Activated naive CD8-positive, alpha-beta T cell treated with anti-CD3 and anti-CD28 coated beads for 36 hours (primary cell): Measurements from ENCODE around the gene PLA2G12B. TPM values are rescaled to one million over a fixed set of nuclear protein-coding genes. Genes with fewer than 3 reads are reported as not detected.
"Not testable (repeated sequence)": the region's sequence is repeated elsewhere in the genome, so short reads cannot be mapped to it uniquely, and the experiment has no call there.

Experiments used
- DNase-seq: peaks from one replicate; pipeline ENCODE4 v3.0.0; 2021
- H3K27ac Mint-ChIP-seq: one replicate; pipeline ENCODE4 v1.8.0; 2022; ENCODE audit warnings: mild to moderate bottlenecking, moderate library complexity, mixed read lengths
- H3K27me3 Mint-ChIP-seq: one replicate; pipeline ENCODE4 v1.8.0; 2022; ENCODE audit warnings: mild to moderate bottlenecking, mixed read lengths
- H3K36me3 Mint-ChIP-seq: one replicate; pipeline ENCODE4 v1.8.0; 2021; ENCODE audit warnings: mild to moderate bottlenecking, mixed read lengths
- H3K4me1 Mint-ChIP-seq: one replicate; pipeline ENCODE4 v1.8.0; 2021; ENCODE audit warnings: mixed read lengths
- H3K4me3 Mint-ChIP-seq: one replicate; pipeline ENCODE4 v1.8.0; 2022; ENCODE audit warnings: mild to moderate bottlenecking, moderate library complexity, mixed read lengths
- H3K9me3 Mint-ChIP-seq: one replicate; pipeline ENCODE4 v1.8.0; 2022; ENCODE audit warnings: mixed read lengths
- total RNA-seq, 2 experiments: library from RNA; stranded (reverse); gene quantifications; one replicate each; pipeline ENCODE4 v1.2.3, GENCODE V29; 2021

PLA2G12B gene
- total RNA-seq, 2 experiments from 2014 or later = not detected

DNA sequence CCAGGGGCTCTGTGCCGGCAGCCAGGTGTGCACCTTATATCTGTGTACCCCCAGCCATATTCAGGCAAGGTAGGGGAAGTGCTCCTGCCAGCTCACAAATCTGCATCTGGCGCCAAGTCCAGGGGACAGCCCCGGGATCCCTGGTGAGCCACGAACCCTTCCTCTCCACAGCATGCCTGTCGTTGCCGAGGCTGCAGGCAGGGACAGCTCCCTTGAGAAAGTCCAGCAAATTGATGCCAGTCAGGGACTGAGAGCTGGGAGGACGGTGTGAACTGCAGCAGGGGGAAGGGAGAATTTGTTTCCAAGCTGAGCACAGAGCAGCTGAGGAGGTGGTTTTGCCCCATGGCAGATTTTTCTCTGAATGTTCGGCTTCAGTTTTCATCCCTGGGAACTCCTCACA, 919 bp downstream of the PLA2G12B start:
- H3K4me3 Mint-ChIP-seq = no peak overlapping the region

GRCh38 chr10:72952642-72953158, 1.9 kb downstream of the PLA2G12B start:
- Mint-ChIP-seq H3K27ac (no peak overlapping the region), H3K36me3 (no peaks in the 10 kb centered on the region), H3K27me3 (peaks cover 10% of the 10 kb centered on the region), H3K4me3 (no peak overlapping the region), H3K4me1 (no peaks in the 10 kb centered on the region), H3K9me3 (no peaks in the 10 kb centered on the region)
- no peak for DNase-seq

More for the DNA sequence above, 919 bp downstream of the PLA2G12B start:
- no peak for DNase-seq
- Mint-ChIP-seq H3K27me3 (peaks cover 9% of the 10 kb centered on the region), H3K36me3 (no peaks in the 10 kb centered on the region), H3K9me3 (no peaks in the 10 kb centered on the region), H3K4me1 (no peaks in the 10 kb centered on the region), H3K27ac (no peak overlapping the region)

GRCh38 chr10:72952189-72952588, 2.4 kb downstream of the PLA2G12B start:
- DNase-seq = no peak
- H3K4me3 Mint-ChIP-seq = no peak overlapping the region
- H3K27me3 Mint-ChIP-seq = peaks cover 15% of the 10 kb centered on the region
- H3K4me1 Mint-ChIP-seq = no peaks in the 10 kb centered on the region
- no peaks in the 10 kb centered on the region for H3K36me3 Mint-ChIP-seq
- H3K27ac Mint-ChIP-seq = no peak overlapping the region
- H3K9me3 Mint-ChIP-seq = no peaks in the 10 kb centered on the region

DNA sequence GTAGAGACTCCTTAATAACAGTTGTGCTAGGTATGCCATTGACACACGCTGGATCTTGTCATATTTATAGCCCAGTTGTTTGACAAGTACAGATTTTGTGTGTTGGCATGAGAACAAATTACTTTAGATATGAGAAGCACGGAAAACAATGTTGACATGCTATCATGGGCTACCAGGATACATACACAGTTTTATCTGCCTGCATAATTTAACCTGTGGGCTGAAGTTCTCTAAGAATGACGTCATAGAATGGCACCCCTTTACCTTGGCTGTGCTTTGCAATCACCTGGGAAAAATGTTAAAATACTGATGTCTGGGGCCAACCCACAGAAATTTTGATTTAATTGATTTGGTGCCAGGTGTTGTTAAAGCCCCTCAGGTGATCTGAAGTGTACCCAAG, 2.8 kb downstream of the PLA2G12B start:
- Mint-ChIP-seq H3K4me3 (no peak overlapping the region), H3K36me3 (no peaks in the 10 kb centered on the region), H3K27ac (no peak overlapping the region), H3K27me3 (peaks cover 17% of the 10 kb centered on the region), H3K4me1 (no peaks in the 10 kb centered on the region), H3K9me3 (no peaks in the 10 kb centered on the region)
- DNase-seq = no peak

DNA sequence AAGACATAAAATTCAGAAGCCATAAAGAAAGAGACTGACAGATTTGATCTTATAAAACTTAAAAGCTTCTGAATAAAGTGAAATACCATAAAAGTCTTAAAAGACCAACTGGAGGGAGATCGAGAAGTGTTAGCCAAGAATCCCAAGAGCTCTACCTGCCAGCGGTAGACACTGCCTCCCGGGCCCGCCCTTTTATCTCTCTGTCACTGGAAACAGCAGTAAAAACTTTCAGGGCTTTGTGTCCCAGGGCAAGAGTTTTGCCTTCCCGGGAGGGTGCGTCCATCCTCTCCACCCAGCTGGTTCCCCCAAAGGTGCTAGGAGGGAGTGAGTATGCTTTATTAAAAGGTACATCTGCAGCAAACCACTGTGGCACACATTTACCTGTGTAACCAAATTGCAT, 5.8 kb downstream of the PLA2G12B start:
- Mint-ChIP-seq H3K36me3 (no peaks in the 10 kb centered on the region), H3K4me1 (no peaks in the 10 kb centered on the region), H3K9me3 (no peaks in the 10 kb centered on the region), H3K27ac (no peak overlapping the region), H3K27me3 (peaks cover 15% of the 10 kb centered on the region), H3K4me3 (no peak overlapping the region)
- no peak for DNase-seq

DNA sequence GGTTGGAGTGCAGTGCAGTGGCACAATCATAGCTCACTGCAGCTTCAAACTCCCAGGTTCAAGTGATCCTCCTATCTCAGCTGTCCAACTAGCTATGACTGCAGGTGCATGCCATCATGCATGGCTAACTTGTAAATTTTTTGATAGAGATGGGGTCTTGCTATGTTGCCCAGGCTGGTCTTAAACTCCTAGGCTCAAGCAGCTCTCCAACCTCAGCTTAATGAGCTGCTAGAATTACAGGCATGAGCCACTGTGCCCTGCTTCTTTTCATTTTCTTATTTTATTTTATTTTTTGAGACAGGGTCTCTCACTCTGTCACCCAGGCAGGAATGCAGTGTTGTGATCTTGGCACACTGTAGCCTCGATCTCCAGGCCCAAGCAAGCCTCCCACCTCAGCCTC, 7.6 kb downstream of the PLA2G12B start:
- no peaks in the 10 kb centered on the region for H3K4me1 Mint-ChIP-seq
- DNase-seq = no peak
- no peaks in the 10 kb centered on the region for H3K9me3 Mint-ChIP-seq
- no peaks in the 10 kb centered on the region for H3K36me3 Mint-ChIP-seq
- H3K27ac Mint-ChIP-seq = no peak overlapping the region
- no peak overlapping the region for H3K4me3 Mint-ChIP-seq
- H3K27me3 Mint-ChIP-seq = peaks cover 15% of the 10 kb centered on the region

- H3K27ac Mint-ChIP-seq = no peak overlapping the region
- H3K36me3 Mint-ChIP-seq = no peaks in the 10 kb centered on the region
- H3K9me3 Mint-ChIP-seq = no peaks in the 10 kb centered on the region
- H3K27me3 Mint-ChIP-seq = peaks cover 15% of the 10 kb centered on the region
- H3K4me3 Mint-ChIP-seq = no peak overlapping the region
- DNase-seq = no peak
- H3K4me1 Mint-ChIP-seq = peaks cover 8% of the 10 kb centered on the region
Observed at GRCh38 chr10:72943498-72944234, 10.9 kb downstream of the PLA2G12B start.

DNA sequence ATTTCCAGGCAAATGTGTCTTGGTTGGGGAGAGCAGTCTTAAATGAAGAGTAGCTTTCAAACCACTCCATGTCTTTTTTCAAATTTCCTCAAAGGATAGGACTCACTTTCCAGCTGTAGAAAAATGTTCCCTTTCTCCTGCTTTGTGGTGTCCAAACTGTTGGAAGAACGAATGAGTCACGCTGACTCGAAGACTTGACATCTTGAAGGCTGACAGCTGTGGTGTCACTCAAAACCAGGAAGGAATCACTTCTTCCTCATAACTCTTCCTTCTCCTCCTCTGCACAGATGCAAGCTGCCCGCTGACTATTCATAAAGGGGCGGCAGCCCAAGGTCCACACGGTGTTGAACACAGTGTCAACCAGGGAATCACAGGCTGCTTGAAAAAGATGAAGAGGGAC, 19.2 kb downstream of the PLA2G12B start:
- Mint-ChIP-seq H3K4me3 (no peak overlapping the region), H3K27me3 (peaks cover 3% of the 10 kb centered on the region), H3K36me3 (no peaks in the 10 kb centered on the region), H3K4me1 (no peaks in the 10 kb centered on the region), H3K9me3 (no peaks in the 10 kb centered on the region), H3K27ac (no peak overlapping the region)
- no peak for DNase-seq

GRCh38 chr10:72932259-72933015, 22.2 kb downstream of the PLA2G12B start:
- H3K36me3 Mint-ChIP-seq = no peaks in the 10 kb centered on the region
- H3K4me1 Mint-ChIP-seq = no peaks in the 10 kb centered on the region
- H3K27me3 Mint-ChIP-seq = peaks cover 3% of the 10 kb centered on the region
- DNase-seq = no peak
- H3K9me3 Mint-ChIP-seq = no peaks in the 10 kb centered on the region
- no peak overlapping the region for H3K4me3 Mint-ChIP-seq
- no peak overlapping the region for H3K27ac Mint-ChIP-seq

GRCh38 chr10:72930276-72930675, 24.3 kb downstream of the PLA2G12B start:
- Mint-ChIP-seq H3K4me3 (no peak overlapping the region), H3K9me3 (no peaks in the 10 kb centered on the region), H3K36me3 (no peaks in the 10 kb centered on the region), H3K27me3 (no peaks in the 10 kb centered on the region), H3K27ac (no peak overlapping the region), H3K4me1 (no peaks in the 10 kb centered on the region)
- DNase-seq = no peak

- no peak for DNase-seq
- H3K27ac Mint-ChIP-seq = no peak overlapping the region
- no peaks in the 10 kb centered on the region for H3K27me3 Mint-ChIP-seq
- no peaks in the 10 kb centered on the region for H3K4me1 Mint-ChIP-seq
- H3K4me3 Mint-ChIP-seq = no peak overlapping the region
- H3K9me3 Mint-ChIP-seq = no peaks in the 10 kb centered on the region
- H3K36me3 Mint-ChIP-seq = no peaks in the 10 kb centered on the region
Observed at GRCh38 chr10:72928798-72929197, 25.8 kb downstream of the PLA2G12B start.

- no peak for DNase-seq
- Mint-ChIP-seq H3K4me1 (no peaks in the 10 kb centered on the region), H3K4me3 (no peak overlapping the region), H3K27ac (no peak overlapping the region), H3K36me3 (no peaks in the 10 kb centered on the region), H3K9me3 (peaks cover under 1% of the 10 kb centered on the region), H3K27me3 (no peaks in the 10 kb centered on the region)
Observed at GRCh38 chr10:72927485-72927884, 27.1 kb downstream of the PLA2G12B start.

GRCh38 chr10:72925951-72926465, 28.6 kb downstream of the PLA2G12B start:
- no peak overlapping the region for H3K4me3 Mint-ChIP-seq
- H3K27me3 Mint-ChIP-seq = no peaks in the 10 kb centered on the region
- H3K36me3 Mint-ChIP-seq = peaks cover 10% of the 10 kb centered on the region
- no peak overlapping the region for H3K27ac Mint-ChIP-seq
- DNase-seq = no peak
- H3K9me3 Mint-ChIP-seq = peaks cover 13% of the 10 kb centered on the region
- H3K4me1 Mint-ChIP-seq = no peaks in the 10 kb centered on the region

- Mint-ChIP-seq H3K27ac (no peak overlapping the region), H3K4me3 (no peak overlapping the region), H3K4me1 (no peaks in the 10 kb centered on the region), H3K9me3 (peaks cover 21% of the 10 kb centered on the region), H3K27me3 (no peaks in the 10 kb centered on the region), H3K36me3 (peaks cover 10% of the 10 kb centered on the region)
- DNase-seq = no peak
Observed at GRCh38 chr10:72924351-72924750, 30.3 kb downstream of the PLA2G12B start.

DNA sequence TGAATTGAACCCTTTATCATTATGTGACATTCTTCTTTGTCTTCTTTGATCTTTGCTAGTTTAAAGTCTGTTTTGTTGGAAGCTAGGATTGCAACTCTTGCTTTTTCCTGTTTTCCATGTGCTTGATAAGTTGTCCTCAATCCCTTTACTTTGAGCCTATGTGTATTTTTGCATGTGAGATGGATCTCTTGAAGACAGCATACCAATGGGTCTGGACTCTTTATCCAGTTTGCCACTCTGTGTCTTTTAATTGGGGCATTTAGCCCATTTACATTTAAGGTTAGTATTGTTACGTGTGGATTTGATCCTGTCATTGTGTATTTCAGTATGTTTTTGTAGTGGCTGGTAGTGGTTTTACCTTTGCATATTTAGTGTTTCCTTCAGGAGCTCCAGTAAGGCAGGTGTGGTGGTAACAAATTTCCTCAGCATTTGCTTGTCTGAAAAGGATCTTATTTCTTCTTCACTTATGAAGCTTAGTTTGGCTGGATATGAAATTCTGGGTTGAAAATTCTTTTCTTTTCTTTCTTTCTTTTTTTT, 33.4 kb downstream of the PLA2G12B start:
- H3K4me3 Mint-ChIP-seq, H3K27me3 Mint-ChIP-seq, H3K27ac Mint-ChIP-seq, H3K4me1 Mint-ChIP-seq, DNase-seq, H3K36me3 Mint-ChIP-seq: not testable (repeated sequence)
- H3K9me3 Mint-ChIP-seq = peaks cover 21% of the 10 kb centered on the region
